K562 (cell line): ENCODE measurements around the gene NUP62. TPM values are rescaled to one million over a fixed set of nuclear protein-coding genes. Genes with fewer than 3 reads are reported as not detected.

Experiments used
- ATAC-seq: fragments of 200-7000 bp; cut with Tn5 transposase; 3 replicates; pipeline ENCODE4 v1.9.1; 2020; ENCODE audit warnings: moderate library complexity
- BruUV-seq: library from RNA; stranded (reverse); fragments of 400-500 nt; replicated peaks from 2 replicates; lab custom pipeline; 2021; lab: Mats Ljungman, UMichigan
- CTCF ChIA-PET: fragments of 300-600 bp; formaldehyde crosslinking; extraction: SDS; loops from one replicate; lab custom pipeline; 2021; ENCODE audit warnings: low intra/inter-chr PET ratio; lab: Yijun Ruan, JAX
- POLR2A ChIA-PET: fragments of 300-600, 350-650 bp; sonication (Branson Sonifier 250); formaldehyde crosslinking; extraction: SDS; loops from one replicate; lab custom pipeline; 2021; ENCODE audit warnings: antibody characterized with exemption, inconsistent platforms; lab: Yijun Ruan, JAX
- DNase-seq, 4 experiments: peaks; one replicate each; pipeline versions ENCODE4 v3.0.0 to v3.0.0-alpha.2; 2011 to 2018; ENCODE audit warnings: low spot score in 3 of 4, mixed read lengths in 3 of 4; ENCODE audit errors: extremely low read depth in 1 of 4
- FAIRE-seq: peaks from 2 replicates; lab custom pipeline; 2011; peaks lifted over from hg19 to GRCh38; lab: Jason Lieb, UNC
- H2AFZ ChIP-seq: 2 replicates; pipeline ENCODE4 v1.6.0; 2011; ENCODE audit warnings: low read depth, low read length, control low read depth, inconsistent platforms
- H3K27ac ChIP-seq: fragments of 200-600 bp; 3 replicates; pipeline ENCODE4 v1.8.0; 2011; ENCODE audit warnings: low read depth, mild to moderate bottlenecking, control low read depth, inconsistent platforms, low read length, moderate library complexity, mixed read lengths; ENCODE audit errors: extremely low read depth
- H3K27me3 ChIP-seq, 2 experiments: fragments of 300-600 bp in 1 of 2; 2 replicates in 1 of 2; 3 replicates in 1 of 2; pipeline versions ENCODE4 v1.6.0 to v1.8.0; 2011; ENCODE audit warnings: inconsistent platforms in 2 of 2, low read length in 2 of 2, mild to moderate bottlenecking in 1 of 2, mixed read lengths in 1 of 2, moderate library complexity in 1 of 2; ENCODE audit not compliant: control insufficient read depth in 2 of 2, insufficient read depth in 2 of 2
- H3K36me3 ChIP-seq: fragments of 300-600 bp; 3 replicates; pipeline ENCODE4 v1.8.0; 2011; ENCODE audit warnings: mild to moderate bottlenecking, low read length, inconsistent platforms; ENCODE audit not compliant: control insufficient read depth, insufficient read depth
- H3K4me1 ChIP-seq, 2 experiments: fragments of 200-600 bp in 1 of 2; replicated peaks in 1 of 2; 2 replicates in 1 of 2; 3 replicates in 1 of 2; pipeline versions ENCODE4 v1.5.1 to v1.8.0; 2011; ENCODE audit warnings: inconsistent platforms in 2 of 2, low read length in 2 of 2, mild to moderate bottlenecking in 1 of 2, mixed read lengths in 1 of 2, moderate library complexity in 1 of 2; ENCODE audit not compliant: control insufficient read depth in 2 of 2, insufficient read depth in 2 of 2
- H3K4me2 ChIP-seq: 2 replicates; pipeline ENCODE4 v1.6.1; 2011; ENCODE audit warnings: low read length, control low read depth, inconsistent platforms, mixed read lengths; ENCODE audit not compliant: insufficient read depth
- H3K4me3 ChIP-seq: fragments of 200-600 bp; sonication (generic), shearing (Covaris generic); 2 replicates; pipeline ENCODE4 v1.5.1; 2016; ENCODE audit warnings: control low read depth, inconsistent platforms
- H3K79me2 ChIP-seq: fragments of 200-600 bp; 3 replicates; pipeline ENCODE4 v1.8.0; 2011; ENCODE audit warnings: low read length, inconsistent platforms; ENCODE audit not compliant: control insufficient read depth, insufficient read depth
- H3K9ac ChIP-seq, 2 experiments: 2 replicates each; pipeline versions ENCODE4 v1.6.0 to v1.6.1; 2011; ENCODE audit warnings: low read depth in 2 of 2, low read length in 2 of 2, control low read depth in 1 of 2, inconsistent platforms in 1 of 2, mild to moderate bottlenecking in 1 of 2, mixed read lengths in 1 of 2; ENCODE audit not compliant: insufficient read depth in 1 of 2
- H3K9me1 ChIP-seq: one replicate; pipeline ENCODE4 v1.6.0; 2011; ENCODE audit warnings: inconsistent platforms, mild to moderate bottlenecking, low read length, moderate library complexity; ENCODE audit not compliant: control insufficient read depth, insufficient read depth
- H3K9me3 ChIP-seq: replicated peaks from 2 replicates; pipeline ENCODE4 v1.5.1; 2011; ENCODE audit warnings: low read depth, low read length, inconsistent platforms; ENCODE audit not compliant: control insufficient read depth, insufficient read depth
- H4K20me1 ChIP-seq: replicated peaks from 2 replicates; pipeline ENCODE4 v1.6.1; 2011; ENCODE audit warnings: low read length, inconsistent platforms, mixed read lengths; ENCODE audit not compliant: control insufficient read depth, insufficient read depth
- BCOR ChIP-seq: fragments of 450-650 bp; IDR thresholded peaks from 2 replicates; pipeline ENCODE4 v1.6.1; 2016
- CBX3 ChIP-seq, 2 experiments: IDR thresholded peaks; 1 replicate in 1 of 2; 2 replicates in 1 of 2; pipeline ENCODE4 v1.6.1; 2012; ENCODE audit warnings: inconsistent platforms in 2 of 2, low read length in 2 of 2, borderline replicate concordance in 1 of 2, control low read depth in 1 of 2
- HMG20A ChIP-seq: fragments of 450-650 bp; formaldehyde crosslinking; conservative IDR thresholded peaks from 2 replicates; pipeline ENCODE4 v1.4.0; 2020; ENCODE audit warnings: mild to moderate bottlenecking, mixed read lengths
- IFI16 ChIP-seq: fragments of 250-450 bp; sonication (Bioruptor Pico); IDR thresholded peaks from 2 replicates; pipeline ENCODE4 v2.1.2; 2022; ENCODE audit warnings: mild to moderate bottlenecking, inconsistent platforms
- POLR2G ChIP-seq: fragments of 200-400 bp; formaldehyde crosslinking; IDR thresholded peaks from 2 replicates; pipeline ENCODE4 v1.6.1; 2017; ENCODE audit warnings: low read depth, mild to moderate bottlenecking, antibody characterized with exemption, low read length, moderate library complexity
- RBFOX2 ChIP-seq: fragments of 200-400 bp; formaldehyde crosslinking; IDR thresholded peaks from 2 replicates; pipeline ENCODE4 v1.6.1; 2017; ENCODE audit warnings: low read depth, mild to moderate bottlenecking, low read length, moderate library complexity
- RBM25 ChIP-seq: fragments of 200-400 bp; formaldehyde crosslinking; IDR thresholded peaks from 2 replicates; pipeline ENCODE4 v1.6.1; 2018; ENCODE audit warnings: low read length, low read depth, moderate library complexity; ENCODE audit not compliant: severe bottlenecking
- TRIM28 ChIP-seq: fragments of 450-650 bp; IDR thresholded peaks from 2 replicates; pipeline ENCODE4 v1.6.1; 2017
- ZBTB7A ChIP-seq: IDR thresholded peaks from 2 replicates; pipeline ENCODE4 v1.6.1; 2011; ENCODE audit warnings: low read depth, mild to moderate bottlenecking, low read length, moderate library complexity, borderline replicate concordance; ENCODE audit not compliant: control insufficient read depth
- ZNF445 ChIP-seq: fragments of 250-450 bp; sonication (Bioruptor Pico); IDR thresholded peaks from 2 replicates; pipeline ENCODE4 v1.4.0; 2020; ENCODE audit warnings: low read depth, mild to moderate bottlenecking, moderate library complexity
- WGBS: fragments of 100-300 bp; shearing (Covaris generic); methylation state at CpG from one replicate; pipeline ENCODE4 v1.1.6; 2016; ENCODE audit warnings: low coverage, mixed read lengths; ENCODE audit not compliant: insufficient coverage; ENCODE audit errors: missing lambda C conversion rate; 5-methylcytosine and 5-hydroxymethylcytosine counted together
- in situ Hi-C: fragments of 300-500 bp; cut with MboI; formaldehyde crosslinking; loops from 4 replicates; pipeline ENCODE4 v1.15.0; 2018; ENCODE audit warnings: inconsistent platforms, mixed read lengths
- intact Hi-C: fragments of 100-400 bp; cut with micrococcal nuclease; formaldehyde crosslinking; loops from 2 replicates; pipeline ENCODE4 v1.14.2; 2022
- polyA plus RNA-seq, 8 experiments: library from polyadenylated mRNA; depleted of rRNA in 4 of 8; stranded (reverse) in 5 of 8; unstranded in 3 of 8; fragments of >200 nt; fragmentation: Nextera tagmentation in 2 of 8; fragmentation: Illumina TruSeq in 1 of 8; extraction: Ambion mirVana in 2 of 8; extraction: Trizol in 1 of 8; gene quantifications; 2 replicates each; pipeline versions ENCODE4 v1.2.1 to v1.2.3, GENCODE V29; 2011 to 2014; ENCODE audit warnings: inconsistent platforms in 1 of 8, missing spikeins in 1 of 8
- total RNA-seq, 7 experiments: library from RNA; depleted of rRNA in 6 of 7; stranded (reverse); fragments of >200 nt in 6 of 7; fragmentation: Illumina TruSeq in 2 of 7; extraction: Trizol in 2 of 7; gene quantifications; 2 replicates each; pipeline versions ENCODE4 v1.2.1 to v1.2.3, GENCODE V29; 2011 to 2021; ENCODE audit warnings: low replicate concordance in 1 of 7

NUP62 gene
- total and polyA plus RNA-seq, 9 of the 15 experiments (the other 6 are each of a cell fraction or from before 2014, with no cell fraction given) = 16.9 to 109 (median 66.0) TPM

DNA sequence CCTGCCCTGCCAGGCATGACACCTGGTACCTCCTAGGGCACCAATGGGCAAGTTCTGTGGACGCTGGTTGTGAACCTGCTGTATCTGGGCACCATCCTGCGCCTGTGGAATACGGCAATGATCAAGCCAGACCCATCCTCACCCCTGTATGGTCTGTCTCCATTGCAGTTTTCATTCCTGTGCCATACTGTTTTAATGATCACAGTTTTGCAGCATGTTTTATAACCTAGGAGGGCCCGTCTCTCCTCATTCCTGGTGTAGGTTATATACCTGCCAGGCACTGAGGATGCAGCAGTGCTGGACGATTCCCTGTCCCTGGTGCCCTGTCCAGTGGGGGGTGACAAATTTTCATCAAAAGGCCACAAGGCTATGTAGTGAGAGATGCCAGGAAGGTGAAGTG lies 46.2 kb downstream of the NUP62 start:
- BruUV-seq = no TSS peak
- Histone ChIP-seq H3K4me3 (no peak overlapping the region), H3K36me3 (peaks cover 55% of the 10 kb centered on the region), H3K9me3 (no peaks in the 10 kb centered on the region), H3K9ac (no peak overlapping the region), H2AFZ (no peak overlapping the region), H3K27ac (no peak overlapping the region), H3K27me3 (no peaks in the 10 kb centered on the region), H3K79me2 (peaks cover 2% of the 10 kb centered on the region), H3K4me1 (peaks cover 6 to 61% of the 10 kb centered on the region in 2 experiments; a peak in 3 of 5 replicates), H3K4me2 (no peak overlapping the region), H3K9me1 (no peaks in the 10 kb centered on the region), H4K20me1 (no peaks in the 10 kb centered on the region)
- ATAC-seq = no peak
- TF ChIP-seq HMG20A (CRISPR knock-in tag) (no peak), RBM25 (peak; percentile 78), BCOR (0 out of 2 replicates have a peak, but pooled peaks have one; percentile 12), TRIM28 (0 out of 2 replicates have a peak, but pooled peaks have one; percentile 49), CBX3 (IDR thresholded peaks at IDR 0.05; ENCODE audit: borderline replicate concordance in 1 of 2, low read length in 2 of 2) (0 out of 3 replicates have a peak, but pooled peaks of 1 of the 2 experiments have one; percentile 48)
- no peak for FAIRE-seq
- intact Hi-C loops = no loop called here
- ChIA-PET CTCF (no interaction called here), POLR2A (no interaction called here)
- no peak for DNase-seq
- 91% methylated on average over 5 of the region's 5 CpGs for WGBS
- in situ Hi-C loops = no loop called here

DNA sequence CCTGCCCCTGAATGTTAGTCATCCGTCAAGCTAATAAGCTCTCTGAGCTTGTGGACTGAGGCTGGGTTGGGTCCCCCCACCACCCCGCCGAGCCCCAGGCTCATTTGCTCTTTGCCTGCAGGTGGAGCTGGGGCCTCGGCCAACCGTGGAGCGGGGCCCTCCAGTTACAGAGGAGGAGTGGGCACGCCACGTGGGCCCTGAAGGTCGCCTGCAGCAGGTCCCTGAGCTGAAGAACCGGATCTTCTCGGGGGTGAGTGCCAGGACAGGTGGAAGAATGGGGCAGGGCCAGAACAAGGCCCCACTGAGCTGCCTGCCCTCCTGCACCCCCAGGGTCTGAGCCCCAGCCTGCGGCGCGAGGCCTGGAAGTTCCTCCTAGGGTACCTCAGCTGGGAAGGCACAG lies 46.7 kb downstream of the NUP62 start:
- ATAC-seq = no peak
- Histone ChIP-seq H4K20me1 (no peaks in the 10 kb centered on the region), H3K4me2 (no peak overlapping the region), H3K9me3 (no peaks in the 10 kb centered on the region), H3K9ac (no peak overlapping the region), H3K36me3 (peaks cover 55% of the 10 kb centered on the region), H3K9me1 (no peaks in the 10 kb centered on the region), H3K4me3 (no peak overlapping the region), H3K27ac (no peak overlapping the region), H3K4me1 (peaks cover 6 to 61% of the 10 kb centered on the region in 2 experiments; a peak in 3 of 5 replicates), H3K27me3 (no peaks in the 10 kb centered on the region), H3K79me2 (peaks cover 4% of the 10 kb centered on the region), H2AFZ (no peak overlapping the region)
- in situ Hi-C loops (no loop called here), intact Hi-C loops (no loop called here)
- POLR2A ChIA-PET = no interaction called here
- CTCF ChIA-PET = no interaction called here
- no TSS peak for BruUV-seq
- FAIRE-seq = no peak
- peak; percentile 14; the same call in 1 of the 2 replicates for TF ChIP-seq POLR2G
- 0 out of 2 replicates have a peak, but pooled peaks have one; percentile 18 for TF ChIP-seq RBFOX2
- no peak for TF ChIP-seq IFI16 (CRISPR knock-in tag)
- no peak for TF ChIP-seq ZNF445 (CRISPR knock-in tag)
- no peak for TF ChIP-seq ZBTB7A
- 100% methylated on average over 8 of the region's 14 CpGs for WGBS
- DNase-seq = no peak
